ENCODE measurements around the gene NF1.
"Not testable (repeated sequence)": the region's sequence is repeated elsewhere in the genome, so short reads cannot be mapped to it uniquely, and the experiment has no call there.

GRCh38 chr17:31262923-31263322 is 168.1 kb downstream of the NF1 start:
- TF ChIP-seq CTCF (IDR thresholded peaks at IDR 0.05 in 4 of 5, conservative IDR thresholded peaks at IDR 0.05 in 1 of 5); POLR2A (IDR thresholded peaks at IDR 0.05): not testable (repeated sequence)
